Activated naive CD4-positive, alpha-beta T cell treated with anti-CD3 and anti-CD28 coated beads, Interleukin-2, amount 50 U/mL, for 72 hours (primary cell): ENCODE measurements around the gene GPC6. TPM values are rescaled to one million over a fixed set of nuclear protein-coding genes. Genes with fewer than 3 reads are reported as not detected.

Experiments used
- ATAC-seq, 2 donors: fragments of 150-1000 bp; cut with Tn5 transposase; 2 replicates each; pipeline ENCODE4 v1.10.0; 2021; ENCODE audit warnings: mild to moderate bottlenecking in 2 of 2, moderate library complexity in 2 of 2
- DNase-seq, 2 donors: peaks; one replicate each; pipeline ENCODE4 v3.0.0; 2021 to 2022; ENCODE audit warnings: low spot score in 2 of 2
- H3K27ac Mint-ChIP-seq, 2 donors: one replicate each; pipeline ENCODE4 v1.8.0; 2022; ENCODE audit warnings: mild to moderate bottlenecking in 2 of 2, mixed read lengths in 2 of 2
- H3K36me3 Mint-ChIP-seq, 2 donors: one replicate each; pipeline ENCODE4 v1.8.0; 2022; ENCODE audit warnings: mixed read lengths in 2 of 2
- H3K9me3 Mint-ChIP-seq, 2 donors: one replicate each; pipeline ENCODE4 v1.8.0; 2022; ENCODE audit warnings: mixed read lengths in 2 of 2
- total RNA-seq, 2 donors: library from RNA; stranded (reverse); gene quantifications; one replicate each; pipeline ENCODE4 v1.2.3, GENCODE V29; 2022

Gene GPC6
- total RNA-seq, 2 donors from 2014 or later, result not detected

GRCh38 chr13:94323764-94324758 lies 1097.5 kb downstream of the GPC6 start:
- Mint-ChIP-seq H3K9me3 (peaks cover 7 to 17% of the 10 kb centered on the region in 2 donors), H3K36me3 (peaks cover 13 to 22% of the 10 kb centered on the region in 2 donors), H3K27ac (peak overlapping the region; percentile 61 to 82)
- ATAC-seq, result peak in 1 of 2 donors; percentile 67
- DNase-seq, result no peak

GRCh38 chr13:94324767-94325540 lies 1098.3 kb downstream of the GPC6 start:
- no peak for DNase-seq
- ATAC-seq, result no peak
- peaks cover 7 to 19% of the 10 kb centered on the region in 2 donors for H3K9me3 Mint-ChIP-seq
- H3K36me3 Mint-ChIP-seq, result peaks cover 19 to 22% of the 10 kb centered on the region in 2 donors
- H3K27ac Mint-ChIP-seq, result no peak overlapping the region

- Mint-ChIP-seq H3K9me3 (peaks cover 7 to 18% of the 10 kb centered on the region in 2 donors), H3K36me3 (peaks cover 20 to 22% of the 10 kb centered on the region in 2 donors), H3K27ac (no peak overlapping the region)
- no peak for ATAC-seq
- no peak for DNase-seq
Observed at GRCh38 chr13:94325650-94326049, 1099.0 kb downstream of the GPC6 start.

- Mint-ChIP-seq H3K27ac (peak overlapping the region; percentile 0 to 72), H3K36me3 (peaks cover 9 to 12% of the 10 kb centered on the region in 2 donors), H3K9me3 (peaks cover 0 to 4% of the 10 kb centered on the region in 2 donors)
- no peak for DNase-seq
- ATAC-seq, result peak; percentile 55 to 84
Observed at GRCh38 chr13:94327318-94327717, 1100.7 kb downstream of the GPC6 start.

GRCh38 chr13:94328381-94329041 lies 1101.9 kb downstream of the GPC6 start:
- Mint-ChIP-seq H3K27ac (no peak overlapping the region), H3K9me3 (peaks cover 0 to 4% of the 10 kb centered on the region in 2 donors), H3K36me3 (peaks cover 9 to 12% of the 10 kb centered on the region in 2 donors)
- no peak for ATAC-seq
- no peak for DNase-seq

- Mint-ChIP-seq H3K36me3 (peaks cover 9 to 12% of the 10 kb centered on the region in 2 donors), H3K27ac (no peak overlapping the region)
- DNase-seq, result no peak
Observed at GRCh38 chr13:94329277-94329676, 1102.7 kb downstream of the GPC6 start.

GRCh38 chr13:94329754-94330551 lies 1103.3 kb downstream of the GPC6 start:
- H3K9me3 Mint-ChIP-seq, result peaks cover 0 to 4% of the 10 kb centered on the region in 2 donors
- no peak overlapping the region for H3K27ac Mint-ChIP-seq
- peaks cover 9 to 12% of the 10 kb centered on the region in 2 donors for H3K36me3 Mint-ChIP-seq
- DNase-seq, result no peak
- ATAC-seq, result peak; percentile 67 to 83

More at GRCh38 chr13:94329277-94329676, 1102.7 kb downstream of the GPC6 start:
- H3K9me3 Mint-ChIP-seq, result peaks cover 0 to 4% of the 10 kb centered on the region in 2 donors
- ATAC-seq, result peak in 1 of 2 donors; percentile 19

GRCh38 chr13:94330552-94331071 lies 1104.0 kb downstream of the GPC6 start:
- Mint-ChIP-seq H3K27ac (no peak overlapping the region), H3K9me3 (peaks cover 0 to 4% of the 10 kb centered on the region in 2 donors), H3K36me3 (peaks cover 9 to 11% of the 10 kb centered on the region in 2 donors)
- DNase-seq, result no peak
- no peak for ATAC-seq

GRCh38 chr13:94331281-94331680 lies 1104.7 kb downstream of the GPC6 start:
- peaks cover 8 to 9% of the 10 kb centered on the region in 2 donors for H3K36me3 Mint-ChIP-seq
- no peak for ATAC-seq
- no peak for DNase-seq
- H3K27ac Mint-ChIP-seq, result no peak overlapping the region
- peaks cover 0 to 4% of the 10 kb centered on the region in 2 donors for H3K9me3 Mint-ChIP-seq

- ATAC-seq, result no peak
Observed at GRCh38 chr13:94332359-94333096, 1105.9 kb downstream of the GPC6 start.

GRCh38 chr13:94333131-94333820 lies 1106.7 kb downstream of the GPC6 start:
- no peak for ATAC-seq

More at GRCh38 chr13:94332359-94333096, 1105.9 kb downstream of the GPC6 start:
- peaks cover under 1 to 8% of the 10 kb centered on the region in 2 donors for H3K36me3 Mint-ChIP-seq
- no peak for DNase-seq
- peaks cover 0 to 4% of the 10 kb centered on the region in 2 donors for H3K9me3 Mint-ChIP-seq
- H3K27ac Mint-ChIP-seq, result no peak overlapping the region

GRCh38 chr13:94335761-94336526 lies 1109.3 kb downstream of the GPC6 start:
- H3K27ac Mint-ChIP-seq, result no peak overlapping the region
- H3K36me3 Mint-ChIP-seq, result no peaks in the 10 kb centered on the region
- H3K9me3 Mint-ChIP-seq, result no peaks in the 10 kb centered on the region
- DNase-seq (no peak), ATAC-seq (no peak)

More at GRCh38 chr13:94333131-94333820, 1106.7 kb downstream of the GPC6 start:
- no peak for DNase-seq
- peaks cover 0 to 8% of the 10 kb centered on the region in 2 donors for H3K36me3 Mint-ChIP-seq
- no peak overlapping the region for H3K27ac Mint-ChIP-seq
- peaks cover 0 to 4% of the 10 kb centered on the region in 2 donors for H3K9me3 Mint-ChIP-seq

- no peak for DNase-seq
- Mint-ChIP-seq H3K27ac (no peak overlapping the region), H3K9me3 (no peaks in the 10 kb centered on the region), H3K36me3 (no peaks in the 10 kb centered on the region)
- ATAC-seq, result no peak
Observed at GRCh38 chr13:94339116-94339687, 1112.6 kb downstream of the GPC6 start.
